HepG2 (cell line): ENCODE measurements around the gene PPP4R2. TPM values are rescaled to one million over a fixed set of nuclear protein-coding genes. Genes with fewer than 3 reads are reported as not detected.

Experiments
- ATAC-seq: fragments of 200-7000 bp; cut with Tn5 transposase; 3 replicates; pipeline ENCODE4 v1.9.1; 2020; ENCODE audit warnings: mild to moderate bottlenecking, moderate library complexity
- BruUV-seq: library from RNA; stranded (reverse); fragments of 400-500 nt; replicated peaks from 2 replicates; lab custom pipeline; 2021; lab: Mats Ljungman, UMichigan
- CTCF ChIA-PET: fragments of 300-600 bp; formaldehyde crosslinking; extraction: SDS; loops from one replicate; lab custom pipeline; 2021; ENCODE audit warnings: low total read pairs, inconsistent platforms, low intra/inter-chr PET ratio; lab: Yijun Ruan, JAX
- POLR2A ChIA-PET: fragments of 350-600 bp; sonication (Branson Sonifier 250); formaldehyde crosslinking; loops from one replicate; lab custom pipeline; 2020; ENCODE audit warnings: antibody characterized with exemption, inconsistent platforms; lab: Yijun Ruan, JAX
- DNase-seq: peaks from one replicate; pipeline ENCODE4 v3.0.0-alpha.2; 2015; ENCODE audit warnings: low spot score
- FAIRE-seq: peaks from 3 replicates; lab custom pipeline; 2011; peaks lifted over from hg19 to GRCh38; lab: Jason Lieb, UNC
- H2AFZ ChIP-seq: one replicate; pipeline ENCODE4 v1.6.1; 2011; ENCODE audit warnings: low read length, inconsistent platforms
- H3K27ac ChIP-seq: fragments of 300-600 bp; 3 replicates; pipeline ENCODE4 v1.8.0; 2011; ENCODE audit warnings: mixed run types, mild to moderate bottlenecking, mixed read lengths, low read length, inconsistent platforms; ENCODE audit not compliant: insufficient read depth; ENCODE audit errors: extremely low read length
- H3K27me3 ChIP-seq, 2 experiments: fragments of 200-600 bp in 1 of 2; 2 replicates in 1 of 2; 3 replicates in 1 of 2; pipeline versions ENCODE4 v1.6.0 to v1.8.0; 2011; ENCODE audit warnings: low read length in 2 of 2, mild to moderate bottlenecking in 2 of 2, moderate library complexity in 2 of 2, inconsistent platforms in 1 of 2; ENCODE audit not compliant: insufficient read depth in 2 of 2, control insufficient read depth in 1 of 2
- H3K36me3 ChIP-seq, 2 experiments: fragments of 200-600 bp in 1 of 2; replicated peaks in 1 of 2; 2 replicates in 1 of 2; 3 replicates in 1 of 2; pipeline versions ENCODE4 v1.5.1 to v1.8.0; 2011; ENCODE audit warnings: low read length in 2 of 2, inconsistent platforms in 1 of 2; ENCODE audit not compliant: insufficient read depth in 2 of 2, control insufficient read depth in 1 of 2
- H3K4me1 ChIP-seq: 2 replicates; pipeline ENCODE4 v1.5.1; 2012; ENCODE audit warnings: low read length, inconsistent platforms; ENCODE audit not compliant: insufficient read depth
- H3K4me2 ChIP-seq: 2 replicates; pipeline ENCODE4 v1.6.0; 2011; ENCODE audit warnings: low read depth, low read length, inconsistent platforms
- H3K4me3 ChIP-seq, 3 experiments: fragments of 200-600 bp in 1 of 3; sonication (generic), shearing (Covaris generic) in 1 of 3; replicated peaks in 1 of 3; 2 replicates each; pipeline ENCODE4 v1.5.1; 2011 to 2016; ENCODE audit warnings: low read length in 3 of 3, inconsistent platforms in 2 of 3, low read depth in 2 of 3, mild to moderate bottlenecking in 2 of 3, control low read depth in 1 of 3, mixed read lengths in 1 of 3; ENCODE audit not compliant: insufficient read depth in 1 of 3
- H3K79me2 ChIP-seq: one replicate; pipeline ENCODE4 v1.6.1; 2011; ENCODE audit warnings: low read length, inconsistent platforms; ENCODE audit not compliant: insufficient read depth
- H3K9ac ChIP-seq: 2 replicates; pipeline ENCODE4 v1.6.0; 2011; ENCODE audit warnings: mild to moderate bottlenecking, low read depth, low read length, inconsistent platforms; ENCODE audit not compliant: insufficient read depth
- H3K9me3 ChIP-seq: 2 replicates; pipeline ENCODE4 v1.5.1; 2012; ENCODE audit warnings: mild to moderate bottlenecking, low read length
- H4K20me1 ChIP-seq: 2 replicates; pipeline ENCODE4 v1.6.0; 2011; ENCODE audit warnings: inconsistent platforms, mild to moderate bottlenecking, low read length, moderate library complexity; ENCODE audit not compliant: insufficient read depth
- KLF9 ChIP-seq: IDR thresholded peaks from 2 replicates; pipeline ENCODE4 v1.6.1; 2016; ENCODE audit warnings: low read depth
- PHF21A ChIP-seq: sonication (generic); formaldehyde crosslinking; IDR thresholded peaks from 2 replicates; pipeline ENCODE4 v1.5.0; 2020; ENCODE audit warnings: mild to moderate bottlenecking, missing genetic modification reagents
- ZBTB7B ChIP-seq: sonication (generic); formaldehyde crosslinking; IDR thresholded peaks from 2 replicates; pipeline ENCODE4 v1.4.0; 2020; ENCODE audit warnings: missing genetic modification reagents
- ZNF432 ChIP-seq: sonication (generic); formaldehyde crosslinking; IDR thresholded peaks from 2 replicates; pipeline ENCODE4 v1.5.0; 2020; ENCODE audit warnings: missing genetic modification reagents, mild to moderate bottlenecking, borderline replicate concordance
- ZNF446 ChIP-seq: sonication (generic); formaldehyde crosslinking; IDR thresholded peaks from 2 replicates; pipeline ENCODE4 v1.5.0; 2020; ENCODE audit warnings: mild to moderate bottlenecking, missing genetic modification reagents
- ZNF746 ChIP-seq: sonication (generic); formaldehyde crosslinking; IDR thresholded peaks from 2 replicates; pipeline ENCODE4 v1.8.0; 2022; ENCODE audit warnings: mild to moderate bottlenecking, missing genetic modification reagents
- WGBS: methylation state at CpG from one replicate; pipeline ENCODE4 v1.1.6; 2017; ENCODE audit warnings: low lambda C conversion rate; 5-methylcytosine and 5-hydroxymethylcytosine counted together
- in situ Hi-C: cut with HindIII; loops from 2 replicates; pipeline ENCODE4 v1.10.0; 2017; ENCODE audit warnings: low pct_unique_long_range_greater_than_20kb; ENCODE audit not compliant: extremely low pct_ligation_motif_present
- intact Hi-C: fragments of 100-400 bp; cut with micrococcal nuclease; formaldehyde crosslinking; loops from one replicate; pipeline ENCODE4 v1.10.0; 2022; ENCODE audit not compliant: unreplicated experiment
- polyA plus RNA-seq, 8 experiments: library from polyadenylated mRNA; depleted of rRNA in 3 of 8; stranded (reverse) in 7 of 8; unstranded in 1 of 8; fragments of >200 nt; fragmentation: Illumina TruSeq in 4 of 8; extraction: Trizol in 4 of 8; gene quantifications; 2 replicates each; pipeline versions ENCODE4 v1.2.1 to v1.2.3, GENCODE V29; 2011 to 2016; ENCODE audit warnings: low read depth in 4 of 8, missing spikeins in 1 of 8, mixed read lengths in 1 of 8; ENCODE audit not compliant: insufficient read depth in 1 of 8
- total RNA-seq, 5 experiments: library from RNA; depleted of rRNA; stranded (reverse); fragments of >200 nt; fragmentation: Illumina TruSeq; extraction: Trizol; gene quantifications; 2 replicates each; pipeline ENCODE4 v1.2.3, GENCODE V29; 2016; ENCODE audit warnings: low read depth in 1 of 5
- TF ChIP-seq, protein P1 (sequence below), 2 experiments: sonication (generic) in 1 of 2; formaldehyde crosslinking in 1 of 2; IDR thresholded peaks; 2 replicates each; pipeline versions ENCODE4 v1.6.1 to v1.9.0; 2014 to 2022; ENCODE audit warnings: antibody characterized with exemption in 1 of 2, borderline replicate concordance in 1 of 2, inconsistent platforms in 1 of 2, low read depth in 1 of 2, missing genetic modification reagents in 1 of 2
- TF ChIP-seq, protein P2 (sequence below): sonication (generic); formaldehyde crosslinking; IDR thresholded peaks from 2 replicates; pipeline ENCODE4 v1.8.1; 2023; ENCODE audit warnings: mild to moderate bottlenecking, missing genetic modification reagents, borderline replicate concordance
- TF ChIP-seq, protein P3 (sequence below): sonication (generic); formaldehyde crosslinking; IDR thresholded peaks from 2 replicates; pipeline ENCODE4 v1.4.0; 2020; ENCODE audit warnings: missing genetic modification reagents, borderline replicate concordance

Gene PPP4R2
- total and polyA plus RNA-seq, 2 of the 13 experiments (the other 11 are each of a cell fraction or from before 2014, with no cell fraction given): 22.3 to 161 TPM

- TF ChIP-seq, protein P1, sequence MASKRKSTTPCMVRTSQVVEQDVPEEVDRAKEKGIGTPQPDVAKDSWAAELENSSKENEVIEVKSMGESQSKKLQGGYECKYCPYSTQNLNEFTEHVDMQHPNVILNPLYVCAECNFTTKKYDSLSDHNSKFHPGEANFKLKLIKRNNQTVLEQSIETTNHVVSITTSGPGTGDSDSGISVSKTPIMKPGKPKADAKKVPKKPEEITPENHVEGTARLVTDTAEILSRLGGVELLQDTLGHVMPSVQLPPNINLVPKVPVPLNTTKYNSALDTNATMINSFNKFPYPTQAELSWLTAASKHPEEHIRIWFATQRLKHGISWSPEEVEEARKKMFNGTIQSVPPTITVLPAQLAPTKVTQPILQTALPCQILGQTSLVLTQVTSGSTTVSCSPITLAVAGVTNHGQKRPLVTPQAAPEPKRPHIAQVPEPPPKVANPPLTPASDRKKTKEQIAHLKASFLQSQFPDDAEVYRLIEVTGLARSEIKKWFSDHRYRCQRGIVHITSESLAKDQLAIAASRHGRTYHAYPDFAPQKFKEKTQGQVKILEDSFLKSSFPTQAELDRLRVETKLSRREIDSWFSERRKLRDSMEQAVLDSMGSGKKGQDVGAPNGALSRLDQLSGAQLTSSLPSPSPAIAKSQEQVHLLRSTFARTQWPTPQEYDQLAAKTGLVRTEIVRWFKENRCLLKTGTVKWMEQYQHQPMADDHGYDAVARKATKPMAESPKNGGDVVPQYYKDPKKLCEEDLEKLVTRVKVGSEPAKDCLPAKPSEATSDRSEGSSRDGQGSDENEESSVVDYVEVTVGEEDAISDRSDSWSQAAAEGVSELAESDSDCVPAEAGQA (IDR thresholded peaks at IDR 0.05; ENCODE audit: low read depth): no peak
- TF ChIP-seq, protein P1 (CRISPR knock-in tag; IDR thresholded peaks at IDR 0.05; ENCODE audit: borderline replicate concordance): no peak
- TF ChIP-seq ZNF446 (CRISPR knock-in tag): no peak
- no peak for TF ChIP-seq KLF9
- TF ChIP-seq, protein P2, sequence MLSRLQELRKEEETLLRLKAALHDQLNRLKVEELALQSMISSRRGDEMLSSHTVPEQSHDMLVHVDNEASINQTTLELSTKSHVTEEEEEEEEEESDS (CRISPR knock-in tag): no peak
- no peak for TF ChIP-seq ZBTB7B (CRISPR knock-in tag)
Observed at GRCh38 chr3:73009750-73010149, 13.1 kb downstream of the PPP4R2 start (continued).

DNA sequence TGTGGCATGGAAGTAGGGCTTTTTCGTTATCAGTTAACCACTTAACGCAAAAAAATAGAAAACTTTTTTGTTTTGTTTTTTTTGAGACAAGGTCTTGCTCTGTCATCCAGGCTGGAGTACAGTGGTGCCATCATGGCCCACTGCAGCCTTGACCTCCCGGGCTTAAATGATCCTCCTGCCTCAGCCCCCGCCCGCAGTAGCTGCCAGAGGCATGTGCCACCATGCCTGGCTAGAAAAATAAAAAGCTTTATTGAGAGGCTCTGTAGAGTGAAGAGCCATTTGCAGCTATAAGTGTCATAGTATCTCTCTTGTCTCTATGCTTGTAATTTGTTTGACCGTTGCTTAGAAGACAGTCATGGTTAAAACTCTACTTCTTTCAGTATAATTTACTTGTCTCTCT is 13.5 kb downstream of the PPP4R2 start:
- Histone ChIP-seq H3K27ac (peak overlapping the region; percentile 6), H3K36me3 (peaks cover 6 to 34% of the 10 kb centered on the region in 2 experiments; a peak in 4 of 5 replicates), H3K27me3 (no peaks in the 10 kb centered on the region), H3K79me2 (peaks cover 100% of the 10 kb centered on the region), H4K20me1 (peaks cover 98% of the 10 kb centered on the region), H3K4me1 (peaks cover 68% of the 10 kb centered on the region), H3K9ac (no peak overlapping the region), H3K4me3 (no peak overlapping the region), H2AFZ (no peak overlapping the region), H3K4me2 (no peak overlapping the region), H3K9me3 (no peaks in the 10 kb centered on the region)
- ATAC-seq (no peak), FAIRE-seq (no peak), DNase-seq (no peak)
- ChIA-PET CTCF (no interaction called here), POLR2A (interaction anchor here (1.5 kb wide), 1 partner anchor 8 kb away, joined by 6 read pairs; no protein-coding TSS in a partner anchor)
- intact Hi-C loops (no loop called here), in situ Hi-C loops (no loop called here)
- BruUV-seq: no TSS peak
- 94% methylated on average over 6 of the region's 6 CpGs for WGBS
- TF ChIP-seq ZNF432 (CRISPR knock-in tag) (no peak), PHF21A (no peak), ZNF746 (no peak)
- TF ChIP-seq, protein P3, sequence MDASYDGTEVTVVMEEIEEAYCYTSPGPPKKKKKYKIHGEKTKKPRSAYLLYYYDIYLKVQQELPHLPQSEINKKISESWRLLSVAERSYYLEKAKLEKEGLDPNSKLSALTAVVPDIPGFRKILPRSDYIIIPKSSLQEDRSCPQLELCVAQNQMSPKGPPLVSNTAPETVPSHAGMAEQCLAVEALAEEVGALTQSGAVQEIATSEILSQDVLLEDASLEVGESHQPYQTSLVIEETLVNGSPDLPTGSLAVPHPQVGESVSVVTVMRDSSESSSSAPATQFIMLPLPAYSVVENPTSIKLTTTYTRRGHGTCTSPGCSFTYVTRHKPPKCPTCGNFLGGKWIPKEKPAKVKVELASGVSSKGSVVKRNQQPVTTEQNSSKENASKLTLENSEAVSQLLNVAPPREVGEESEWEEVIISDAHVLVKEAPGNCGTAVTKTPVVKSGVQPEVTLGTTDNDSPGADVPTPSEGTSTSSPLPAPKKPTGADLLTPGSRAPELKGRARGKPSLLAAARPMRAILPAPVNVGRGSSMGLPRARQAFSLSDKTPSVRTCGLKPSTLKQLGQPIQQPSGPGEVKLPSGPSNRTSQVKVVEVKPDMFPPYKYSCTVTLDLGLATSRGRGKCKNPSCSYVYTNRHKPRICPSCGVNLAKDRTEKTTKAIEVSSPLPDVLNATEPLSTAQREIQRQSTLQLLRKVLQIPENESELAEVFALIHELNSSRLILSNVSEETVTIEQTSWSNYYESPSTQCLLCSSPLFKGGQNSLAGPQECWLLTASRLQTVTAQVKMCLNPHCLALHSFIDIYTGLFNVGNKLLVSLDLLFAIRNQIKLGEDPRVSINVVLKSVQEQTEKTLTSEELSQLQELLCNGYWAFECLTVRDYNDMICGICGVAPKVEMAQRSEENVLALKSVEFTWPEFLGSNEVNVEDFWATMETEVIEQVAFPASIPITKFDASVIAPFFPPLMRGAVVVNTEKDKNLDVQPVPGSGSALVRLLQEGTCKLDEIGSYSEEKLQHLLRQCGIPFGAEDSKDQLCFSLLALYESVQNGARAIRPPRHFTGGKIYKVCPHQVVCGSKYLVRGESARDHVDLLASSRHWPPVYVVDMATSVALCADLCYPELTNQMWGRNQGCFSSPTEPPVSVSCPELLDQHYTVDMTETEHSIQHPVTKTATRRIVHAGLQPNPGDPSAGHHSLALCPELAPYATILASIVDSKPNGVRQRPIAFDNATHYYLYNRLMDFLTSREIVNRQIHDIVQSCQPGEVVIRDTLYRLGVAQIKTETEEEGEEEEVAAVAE (CRISPR knock-in tag): no peak
